ENCODE data around the gene FNIP2. TPM values are rescaled to one million over a fixed set of nuclear protein-coding genes. Genes with fewer than 3 reads are reported as not detected.
"Not testable (repeated sequence)": the region's sequence is repeated elsewhere in the genome, so short reads cannot be mapped to it uniquely, and the experiment has no call there.

FNIP2 gene
- total RNA-seq, 1 experiment from 2014 or later: 35.3 TPM

- H3K27me3 Mint-ChIP-seq (ENCODE audit: unreplicated experiment): no peaks in the 10 kb centered on the region
- no peak for TF ChIP-seq CTCF (IDR thresholded peaks at IDR 0.05; ENCODE audit: unreplicated experiment)
- CTCF ChIA-PET: no interaction called here
- no TSS peak for BruUV-seq (replicated peaks)
- no peak for DNase-seq
- intact Hi-C loops (cut with micrococcal nuclease; ENCODE audit: unreplicated experiment): no loop called here
- H3K27ac Mint-ChIP-seq (ENCODE audit: unreplicated experiment): no peak overlapping the region
- H3K9me3 Mint-ChIP-seq (ENCODE audit: low read depth, unreplicated experiment): no peaks in the 10 kb centered on the region
- peaks cover 3% of the 10 kb centered on the region for H3K36me3 Mint-ChIP-seq (ENCODE audit: insufficient read depth, unreplicated experiment)
- H3K4me3 Mint-ChIP-seq (ENCODE audit: low read depth, unreplicated experiment): no peak overlapping the region
- H3K4me1 Mint-ChIP-seq (ENCODE audit: low read depth, unreplicated experiment): no peaks in the 10 kb centered on the region
Observed at GRCh38 chr4:158912806-158913205, 144.0 kb downstream of the FNIP2 start.

- Mint-ChIP-seq H3K4me3 (ENCODE audit: low read depth, unreplicated experiment) (no peak overlapping the region), H3K4me1 (ENCODE audit: low read depth, unreplicated experiment) (no peaks in the 10 kb centered on the region), H3K36me3 (ENCODE audit: insufficient read depth, unreplicated experiment) (peaks cover 3% of the 10 kb centered on the region), H3K27me3 (ENCODE audit: unreplicated experiment) (no peaks in the 10 kb centered on the region), H3K9me3 (ENCODE audit: low read depth, unreplicated experiment) (no peaks in the 10 kb centered on the region), H3K27ac (ENCODE audit: unreplicated experiment) (no peak overlapping the region)
- intact Hi-C loops (cut with micrococcal nuclease; ENCODE audit: unreplicated experiment): no loop called here
- TF ChIP-seq CTCF (IDR thresholded peaks at IDR 0.05; ENCODE audit: unreplicated experiment): no peak
- CTCF ChIA-PET: interaction anchor here (0.8 to 1.3 kb wide), 2 partner anchors 11 to 98 kb away, joined by 3 read pairs; no protein-coding TSS in a partner anchor
- BruUV-seq (replicated peaks): no TSS peak
- no peak for DNase-seq
Observed at GRCh38 chr4:158913766-158914165, 144.9 kb downstream of the FNIP2 start.

GRCh38 chr4:158914218-158914617 is 145.4 kb downstream of the FNIP2 start:
- no peak overlapping the region for H3K27ac Mint-ChIP-seq (ENCODE audit: unreplicated experiment)
- peaks cover 3% of the 10 kb centered on the region for H3K36me3 Mint-ChIP-seq (ENCODE audit: insufficient read depth, unreplicated experiment)
- no peaks in the 10 kb centered on the region for H3K9me3 Mint-ChIP-seq (ENCODE audit: low read depth, unreplicated experiment)
- no peak for TF ChIP-seq CTCF (IDR thresholded peaks at IDR 0.05; ENCODE audit: unreplicated experiment)
- H3K27me3 Mint-ChIP-seq (ENCODE audit: unreplicated experiment): no peaks in the 10 kb centered on the region
- no TSS peak for BruUV-seq (replicated peaks)
- DNase-seq: no peak
- H3K4me1 Mint-ChIP-seq (ENCODE audit: low read depth, unreplicated experiment): no peaks in the 10 kb centered on the region
- CTCF ChIA-PET: interaction anchor here (0.8 to 1.3 kb wide), 2 partner anchors 12 to 98 kb away, joined by 3 read pairs; no protein-coding TSS in a partner anchor
- no peak overlapping the region for H3K4me3 Mint-ChIP-seq (ENCODE audit: low read depth, unreplicated experiment)
- intact Hi-C loops (cut with micrococcal nuclease; ENCODE audit: unreplicated experiment): no loop called here

GRCh38 chr4:158915683-158916241 is 146.9 kb downstream of the FNIP2 start:
- Mint-ChIP-seq H3K4me3 (ENCODE audit: low read depth, unreplicated experiment) (no peak overlapping the region), H3K27me3 (ENCODE audit: unreplicated experiment) (no peaks in the 10 kb centered on the region), H3K9me3 (ENCODE audit: low read depth, unreplicated experiment) (peaks cover 2% of the 10 kb centered on the region), H3K36me3 (ENCODE audit: insufficient read depth, unreplicated experiment) (peaks cover 3% of the 10 kb centered on the region), H3K27ac (ENCODE audit: unreplicated experiment) (no peak overlapping the region), H3K4me1 (ENCODE audit: low read depth, unreplicated experiment) (no peaks in the 10 kb centered on the region)
- no peak for TF ChIP-seq CTCF (IDR thresholded peaks at IDR 0.05; ENCODE audit: unreplicated experiment)
- intact Hi-C loops (cut with micrococcal nuclease; ENCODE audit: unreplicated experiment): no loop called here
- CTCF ChIA-PET: no interaction called here
- DNase-seq: no peak
- BruUV-seq (replicated peaks): no TSS peak

- H3K4me3 Mint-ChIP-seq (ENCODE audit: low read depth, unreplicated experiment); H3K27ac Mint-ChIP-seq (ENCODE audit: unreplicated experiment); H3K36me3 Mint-ChIP-seq (ENCODE audit: insufficient read depth, unreplicated experiment); H3K27me3 Mint-ChIP-seq (ENCODE audit: unreplicated experiment); H3K4me1 Mint-ChIP-seq (ENCODE audit: low read depth, unreplicated experiment); BruUV-seq (replicated peaks); intact Hi-C loops (cut with micrococcal nuclease; ENCODE audit: unreplicated experiment); DNase-seq; H3K9me3 Mint-ChIP-seq (ENCODE audit: low read depth, unreplicated experiment); CTCF ChIA-PET: not testable (repeated sequence)
Observed at GRCh38 chr4:158920452-158920996, 151.7 kb downstream of the FNIP2 start.

- H3K9me3 Mint-ChIP-seq (ENCODE audit: low read depth, unreplicated experiment); intact Hi-C loops (cut with micrococcal nuclease; ENCODE audit: unreplicated experiment); H3K4me3 Mint-ChIP-seq (ENCODE audit: low read depth, unreplicated experiment); CTCF ChIA-PET; BruUV-seq (replicated peaks); H3K4me1 Mint-ChIP-seq (ENCODE audit: low read depth, unreplicated experiment); DNase-seq; H3K27ac Mint-ChIP-seq (ENCODE audit: unreplicated experiment); H3K27me3 Mint-ChIP-seq (ENCODE audit: unreplicated experiment); H3K36me3 Mint-ChIP-seq (ENCODE audit: insufficient read depth, unreplicated experiment): not testable (repeated sequence)
Observed at GRCh38 chr4:158927774-158928173, 158.9 kb downstream of the FNIP2 start.

Measured in Calu3 (cell line).